ENCODE measurements around the gene KRT72. TPM values are rescaled to one million over a fixed set of nuclear protein-coding genes. Genes with fewer than 3 reads are reported as not detected.

KRT72 gene
- total RNA-seq, 1 experiment from 2014 or later = not detected

DNA sequence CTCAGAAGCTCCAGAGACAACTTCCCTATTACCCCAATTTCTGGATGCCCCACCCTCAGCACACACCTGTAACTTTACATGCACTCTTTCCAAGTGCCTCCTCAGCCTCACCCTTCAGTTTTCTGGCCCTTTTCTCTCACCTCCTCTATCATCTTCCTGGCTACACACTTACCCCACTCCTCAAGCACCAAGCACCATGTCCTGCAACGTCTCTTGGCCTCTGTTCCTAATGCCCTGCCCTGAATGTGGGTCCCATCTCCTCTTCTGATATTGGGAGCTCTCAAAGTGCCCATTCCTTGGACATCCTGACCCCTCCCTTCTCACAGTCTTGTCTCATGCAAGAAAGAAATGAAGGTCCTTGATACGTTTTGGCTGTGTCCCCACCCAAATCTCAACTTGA is 1.2 kb downstream of the KRT72 start:
- WGBS (ENCODE audit: extremely low coverage, insufficient read length, low lambda C conversion rate) = no CpG with 5 or more reads among the region's 2 CpGs
- DNase-seq = peak; percentile 12
- Histone ChIP-seq H3K27ac (ENCODE audit: insufficient read length, low read depth, low read length) (no peak overlapping the region), H2BK5ac (ENCODE audit: insufficient read length, low read length) (no peak overlapping the region), H2AFZ (ENCODE audit: low read length) (no peak overlapping the region), H2BK15ac (ENCODE audit: low read depth, low read length) (no peak overlapping the region), H2AK5ac (ENCODE audit: insufficient read length, low read length) (no peak overlapping the region), H4K8ac (replicated peaks; ENCODE audit: insufficient read length, low read depth, low read length) (peak overlapping the region; percentile 34), H3K79me1 (ENCODE audit: insufficient read depth, low read depth, low read length, poor library complexity, severe bottlenecking) (no peaks in the 10 kb centered on the region), H3T11ph (ENCODE audit: low read length) (no peak overlapping the region), H3K4me2 (ENCODE audit: insufficient read depth, insufficient read length, low read length) (no peak overlapping the region), H4K5ac (ENCODE audit: insufficient read length, low read depth, low read length) (no peak overlapping the region), H2BK120ac (ENCODE audit: low read depth, low read length, poor library complexity, severe bottlenecking) (no peak overlapping the region), H3K23me2 (ENCODE audit: insufficient read length, low read depth, low read length, poor library complexity, severe bottlenecking) (no peaks in the 10 kb centered on the region), H3K56ac (ENCODE audit: insufficient read length, low read depth, low read length) (no peak overlapping the region), H3K23ac (ENCODE audit: insufficient read length, low read depth, low read length) (no peak overlapping the region), H3K9me3 (ENCODE audit: control insufficient read depth, low read depth, low read length) (no peaks in the 10 kb centered on the region), H4K91ac (ENCODE audit: insufficient read length, low read depth, low read length) (no peak overlapping the region), H2BK12ac (ENCODE audit: insufficient read length, low read depth, low read length) (no peak overlapping the region), H3K27me3 (ENCODE audit: insufficient read depth, low read length) (no peaks in the 10 kb centered on the region), H2BK20ac (ENCODE audit: low read depth, low read length, poor library complexity, severe bottlenecking) (no peak overlapping the region), H3K14ac (ENCODE audit: insufficient read depth, low read length) (no peak overlapping the region), H3K79me2 (ENCODE audit: insufficient read depth, low read length) (no peaks in the 10 kb centered on the region), H4K20me1 (ENCODE audit: control insufficient read depth, insufficient read depth, insufficient read length) (no peaks in the 10 kb centered on the region), H3K9ac (ENCODE audit: extremely low read depth, insufficient read length, low read length) (no peak overlapping the region), H3K4ac (ENCODE audit: low read depth, low read length) (no peak overlapping the region), H3K18ac (ENCODE audit: insufficient read length, low read depth, low read length) (no peak overlapping the region), H3K4me1 (ENCODE audit: insufficient read depth, low read length) (no peaks in the 10 kb centered on the region)
- H3K27me3 Mint-ChIP-seq (ENCODE audit: low read depth) = peaks cover 31% of the 10 kb centered on the region
- TF ChIP-seq CTCF (conservative IDR thresholded peaks at IDR 0.05) = no peak
- no peaks in the 10 kb centered on the region for H3K36me3 Mint-ChIP-seq (ENCODE audit: insufficient read depth in 1 of 3, low read depth in 3 of 3)
- H3K4me1 Mint-ChIP-seq = no peaks in the 10 kb centered on the region
- H3K4me3 Mint-ChIP-seq = no peak overlapping the region
- no peak overlapping the region; a peak in 1 of 7 replicates for H3K27ac Mint-ChIP-seq
- no peaks in the 10 kb centered on the region for H3K9me3 Mint-ChIP-seq

Data from H9 (cell line).